ENCODE data around the gene CRTAP.

Gene CRTAP

GRCh38 chr3:33186524-33187367 lies 72.9 kb downstream of the CRTAP start:
- no peak for TF ChIP-seq CTCF (IDR thresholded peaks at IDR 0.05)
- Histone ChIP-seq H3K4me3 (no peak overlapping the region), H3K27ac (peak overlapping the region in 1 of 2 donors; percentile 14)
- no peak for DNase-seq (ENCODE audit: low spot score)

DNA sequence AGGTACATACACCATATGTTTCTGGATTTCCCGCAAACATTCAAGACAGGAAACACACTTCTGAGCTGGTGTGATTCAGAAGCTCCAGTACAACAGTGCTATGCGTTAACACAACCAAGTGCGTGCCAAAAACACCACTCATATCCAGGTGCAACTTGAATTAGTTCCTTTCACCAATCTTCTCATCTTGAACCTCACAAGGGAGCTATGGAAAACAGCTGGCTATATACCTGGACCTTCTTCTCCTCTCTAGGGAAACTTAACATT lies 73.5 kb downstream of the CRTAP start:
- Histone ChIP-seq H3K4me3 (no peak overlapping the region), H3K27ac (peak overlapping the region in 1 of 2 donors; percentile 14)
- DNase-seq (ENCODE audit: low spot score), result no peak
- no peak for TF ChIP-seq CTCF (IDR thresholded peaks at IDR 0.05)

- no peak for DNase-seq (ENCODE audit: low spot score)
- Histone ChIP-seq H3K4me3 (no peak overlapping the region), H3K27ac (no peak overlapping the region)
- no peak for TF ChIP-seq CTCF (IDR thresholded peaks at IDR 0.05)
These were observed 80.5 kb downstream of the CRTAP start for GRCh38 chr3:33194303-33194702.

DNA sequence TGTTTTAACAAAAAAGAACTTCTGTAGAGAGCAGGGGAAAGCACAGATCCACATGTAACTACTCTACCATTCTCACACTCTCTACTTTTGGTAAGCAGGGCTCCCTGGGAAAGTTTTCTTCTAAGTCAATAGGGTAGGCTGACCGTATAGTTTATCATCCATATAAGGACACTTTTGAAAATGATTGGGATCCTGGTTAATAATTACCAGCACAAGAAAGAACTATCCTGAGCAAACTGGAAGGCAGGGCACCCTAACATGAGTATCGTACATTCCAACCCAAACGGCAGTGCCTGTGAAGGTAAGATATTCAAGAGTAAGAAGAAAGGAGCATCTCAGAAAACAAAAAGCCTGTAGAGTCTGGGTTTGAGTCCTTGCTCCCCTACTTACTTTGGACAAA lies 82.7 kb downstream of the CRTAP start:
- Histone ChIP-seq H3K27ac (no peak overlapping the region), H3K4me3 (no peak overlapping the region)
- TF ChIP-seq CTCF (IDR thresholded peaks at IDR 0.05), result no peak
- DNase-seq (ENCODE audit: low spot score), result no peak

Measured in coronary artery (tissue), 2 donors.